ENCODE results near the gene CISD3.

Gene CISD3

DNA sequence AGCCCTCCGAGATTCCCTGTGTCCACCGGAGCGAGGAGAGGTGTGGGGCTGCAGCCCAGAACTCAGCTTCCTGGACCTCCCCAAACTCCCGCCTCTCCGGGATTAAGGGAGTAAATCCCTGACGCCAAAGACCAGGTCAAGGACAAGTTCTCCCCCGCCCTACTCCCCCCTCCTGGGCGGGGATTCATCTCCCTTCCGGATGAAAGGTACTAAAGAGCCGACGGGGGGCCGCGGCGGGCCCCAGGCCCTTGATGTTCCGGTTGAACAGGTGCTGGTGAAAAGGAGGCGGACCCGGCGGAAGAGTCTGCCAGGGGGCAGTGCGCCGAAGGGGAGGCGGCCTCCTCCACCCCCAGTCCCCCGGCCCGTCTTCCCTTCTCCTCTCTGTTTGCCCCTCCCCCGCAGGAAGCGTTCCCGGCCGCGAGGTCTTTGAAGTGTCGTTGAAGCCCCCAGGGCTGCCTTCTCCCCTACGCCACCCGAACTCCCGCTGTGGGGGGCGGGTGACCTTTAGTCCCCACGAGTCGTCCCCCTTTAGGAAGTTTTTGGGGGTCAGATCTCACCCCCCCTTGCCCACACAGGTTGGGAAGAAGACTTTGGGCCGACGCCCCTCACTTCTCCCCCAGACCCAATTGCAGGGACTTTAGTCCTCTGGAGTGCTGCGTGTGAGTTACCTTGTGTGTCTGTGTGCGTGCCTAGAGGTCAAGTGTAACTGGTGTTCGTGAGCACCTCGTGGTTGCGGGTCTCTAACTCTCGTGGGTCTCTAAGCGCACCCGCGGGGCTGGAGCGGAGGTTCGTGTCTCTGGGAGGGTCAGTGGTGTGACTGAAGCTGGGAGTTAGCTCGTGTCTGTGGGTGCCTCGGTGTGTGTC is 26.2 kb upstream of the CISD3 start:
- no peaks in the 10 kb centered on the region for H3K9me3 ChIP-seq (ENCODE audit: control insufficient read depth, insufficient read depth, low read length)
- no peaks in the 10 kb centered on the region for H3K36me3 ChIP-seq (ENCODE audit: insufficient read depth, low read length)
- H3K9ac ChIP-seq (ENCODE audit: low read depth, low read length) = peak overlapping the region; percentile 49
- H3K4me1 ChIP-seq (ENCODE audit: insufficient read depth, low read length) = peaks cover 13% of the 10 kb centered on the region; the same call in 1 of the 2 replicates

DNA sequence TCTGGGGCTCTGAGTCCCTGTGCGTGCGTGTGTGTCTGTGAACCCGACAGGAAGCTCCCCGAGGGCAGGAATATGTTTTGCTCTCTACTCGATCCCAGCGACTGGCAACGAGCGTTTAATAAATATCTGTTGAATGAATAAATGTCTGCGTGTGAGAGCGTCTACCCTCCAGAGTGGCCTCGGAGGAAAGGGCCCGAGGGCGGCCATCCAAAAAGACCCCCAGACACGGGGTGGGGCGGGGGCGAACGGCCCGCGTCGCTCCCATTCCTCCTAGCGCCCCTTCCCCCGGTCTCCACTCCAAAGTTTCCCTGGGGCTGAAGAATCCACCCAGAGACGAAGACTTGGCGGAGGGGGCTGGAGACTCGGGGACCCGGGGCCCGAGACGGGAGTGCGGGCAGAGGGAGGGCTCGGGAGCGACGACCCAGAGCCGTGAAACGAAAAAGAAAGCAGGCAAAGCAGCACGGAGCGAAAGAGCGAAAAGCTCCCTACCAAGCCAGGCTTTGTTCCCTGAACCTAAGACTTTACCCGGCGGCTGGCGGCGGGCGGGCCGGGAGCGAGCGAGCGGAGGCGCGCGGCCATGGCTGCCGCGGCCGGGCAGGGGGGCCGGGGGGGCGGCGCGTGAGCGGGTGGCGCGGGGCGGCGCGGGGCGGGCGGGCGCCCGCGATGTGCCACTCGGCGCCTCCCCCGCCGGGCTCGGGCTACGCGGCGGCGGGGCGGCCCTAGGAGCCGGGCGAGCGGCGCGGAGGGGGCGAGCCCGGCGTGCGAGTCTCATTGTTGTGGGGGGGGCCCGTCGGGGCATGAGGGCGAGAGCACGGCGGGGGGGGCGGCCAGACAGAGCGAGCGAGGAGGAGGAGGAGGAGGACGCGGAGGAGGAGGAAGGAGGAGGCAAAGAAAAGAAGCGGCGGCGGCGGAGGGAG is 25.3 kb upstream of the CISD3 start, which contains the start of gene MLLT6:
TSS of gene MLLT6 (plus strand) at position 668 of the 917 bp plus-strand sequence. CDS start 360 bp downstream, outside the sequence.
- H3K4me1 ChIP-seq (ENCODE audit: insufficient read depth, low read length) = peaks cover 12% of the 10 kb centered on the region; the same call in 1 of the 2 replicates
- H3K9ac ChIP-seq (ENCODE audit: low read depth, low read length) = peak within 1 kb of the TSS; percentile 76; the same call in 1 of the 2 replicates
- no peaks in the 10 kb centered on the region for H3K9me3 ChIP-seq (ENCODE audit: control insufficient read depth, insufficient read depth, low read length)
- no peaks in the 10 kb centered on the region for H3K36me3 ChIP-seq (ENCODE audit: insufficient read depth, low read length)

- no peaks in the 10 kb centered on the region for H3K9me3 ChIP-seq (ENCODE audit: control insufficient read depth, insufficient read depth, low read length)
- H3K36me3 ChIP-seq (ENCODE audit: insufficient read depth, low read length) = no peaks in the 10 kb centered on the region
- H3K9ac ChIP-seq (ENCODE audit: low read depth, low read length) = peak overlapping the region; percentile 76; the same call in 1 of the 2 replicates
- H3K4me1 ChIP-seq (ENCODE audit: insufficient read depth, low read length) = peaks cover 12% of the 10 kb centered on the region; the same call in 1 of the 2 replicates
Observed at GRCh38 chr17:38705523-38705802, 24.7 kb upstream of the CISD3 start.

- Histone ChIP-seq H3K4me1 (ENCODE audit: insufficient read depth, low read length) (peaks cover 12% of the 10 kb centered on the region; the same call in 1 of the 2 replicates), H3K9ac (ENCODE audit: low read depth, low read length) (peak overlapping the region; percentile 76; the same call in 1 of the 2 replicates), H3K36me3 (ENCODE audit: insufficient read depth, low read length) (no peaks in the 10 kb centered on the region), H3K9me3 (ENCODE audit: control insufficient read depth, insufficient read depth, low read length) (no peaks in the 10 kb centered on the region)
Observed at GRCh38 chr17:38705803-38706504, 24.2 kb upstream of the CISD3 start.

- no peaks in the 10 kb centered on the region for H3K36me3 ChIP-seq (ENCODE audit: insufficient read depth, low read length)
- H3K9ac ChIP-seq (ENCODE audit: low read depth, low read length) = peak overlapping the region; percentile 76; the same call in 1 of the 2 replicates
- H3K4me1 ChIP-seq (ENCODE audit: insufficient read depth, low read length) = peaks cover 7% of the 10 kb centered on the region; the same call in 1 of the 2 replicates
- no peaks in the 10 kb centered on the region for H3K9me3 ChIP-seq (ENCODE audit: control insufficient read depth, insufficient read depth, low read length)
Observed at GRCh38 chr17:38706505-38707216, 23.5 kb upstream of the CISD3 start.

- no peaks in the 10 kb centered on the region for H3K9me3 ChIP-seq (ENCODE audit: control insufficient read depth, insufficient read depth, low read length)
- H3K36me3 ChIP-seq (ENCODE audit: insufficient read depth, low read length) = no peaks in the 10 kb centered on the region
- no peak overlapping the region for H3K9ac ChIP-seq (ENCODE audit: low read depth, low read length)
- H3K4me1 ChIP-seq (ENCODE audit: insufficient read depth, low read length) = peaks cover 6% of the 10 kb centered on the region; the same call in 1 of the 2 replicates
Observed at GRCh38 chr17:38707678-38708351, 22.3 kb upstream of the CISD3 start.

GRCh38 chr17:38709104-38709820 is 20.9 kb upstream of the CISD3 start:
- no peaks in the 10 kb centered on the region; the same call in 1 of the 2 replicates for H3K36me3 ChIP-seq (ENCODE audit: insufficient read depth, low read length)
- peaks cover 6% of the 10 kb centered on the region; the same call in 1 of the 2 replicates for H3K4me1 ChIP-seq (ENCODE audit: insufficient read depth, low read length)
- H3K9me3 ChIP-seq (ENCODE audit: control insufficient read depth, insufficient read depth, low read length) = no peaks in the 10 kb centered on the region
- no peak overlapping the region for H3K9ac ChIP-seq (ENCODE audit: low read depth, low read length)

GRCh38 chr17:38709864-38710603 is 20.1 kb upstream of the CISD3 start:
- Histone ChIP-seq H3K36me3 (ENCODE audit: insufficient read depth, low read length) (no peaks in the 10 kb centered on the region; the same call in 1 of the 2 replicates), H3K9me3 (ENCODE audit: control insufficient read depth, insufficient read depth, low read length) (no peaks in the 10 kb centered on the region), H3K9ac (ENCODE audit: low read depth, low read length) (no peak overlapping the region), H3K4me1 (ENCODE audit: insufficient read depth, low read length) (peaks cover 11% of the 10 kb centered on the region)

DNA sequence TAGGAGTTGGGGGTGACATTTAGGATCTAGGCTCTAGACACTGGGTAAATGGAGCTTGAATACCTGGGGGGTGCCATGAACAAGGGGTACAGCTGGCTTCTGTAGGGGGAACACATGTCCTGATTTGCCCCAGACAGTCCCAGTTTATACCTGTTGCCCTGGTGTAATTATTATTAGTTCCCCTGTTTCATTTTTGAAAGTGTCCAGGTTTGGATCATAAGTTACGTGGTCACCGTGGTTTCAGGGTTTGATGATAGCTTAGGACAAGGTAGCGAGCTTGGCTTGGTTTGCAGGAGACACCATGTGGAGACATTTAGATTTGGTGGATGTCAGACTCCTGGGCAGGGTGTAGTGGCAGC is 19.6 kb upstream of the CISD3 start:
- Histone ChIP-seq H3K36me3 (ENCODE audit: insufficient read depth, low read length) (no peaks in the 10 kb centered on the region; the same call in 1 of the 2 replicates), H3K4me1 (ENCODE audit: insufficient read depth, low read length) (peaks cover 16% of the 10 kb centered on the region), H3K9ac (ENCODE audit: low read depth, low read length) (no peak overlapping the region), H3K9me3 (ENCODE audit: control insufficient read depth, insufficient read depth, low read length) (no peaks in the 10 kb centered on the region)

- no peak overlapping the region for H3K9ac ChIP-seq (ENCODE audit: low read depth, low read length)
- no peaks in the 10 kb centered on the region; the same call in 1 of the 2 replicates for H3K36me3 ChIP-seq (ENCODE audit: insufficient read depth, low read length)
- peaks cover 20% of the 10 kb centered on the region for H3K4me1 ChIP-seq (ENCODE audit: insufficient read depth, low read length)
- H3K9me3 ChIP-seq (ENCODE audit: control insufficient read depth, insufficient read depth, low read length) = no peaks in the 10 kb centered on the region
Observed at GRCh38 chr17:38710985-38711384, 19.2 kb upstream of the CISD3 start.

GRCh38 chr17:38711792-38712571 is 18.2 kb upstream of the CISD3 start:
- Histone ChIP-seq H3K36me3 (ENCODE audit: insufficient read depth, low read length) (no peaks in the 10 kb centered on the region; the same call in 1 of the 2 replicates), H3K9ac (ENCODE audit: low read depth, low read length) (no peak overlapping the region), H3K4me1 (ENCODE audit: insufficient read depth, low read length) (peaks cover 22% of the 10 kb centered on the region), H3K9me3 (ENCODE audit: control insufficient read depth, insufficient read depth, low read length) (no peaks in the 10 kb centered on the region)

Measured in ES-I3 (cell line).